Measurements from ENCODE around the gene COMMD8.

- TF ChIP-seq CTCF (conservative IDR thresholded peaks at IDR 0.05) (no peak; the same call in 1 of the 2 replicates), ZFX (IDR thresholded peaks at IDR 0.05) (no peak)
Measured at GRCh38 chr4:47510506-47511143, 47.1 kb upstream of the COMMD8 start.
